KMS-11 (cell line): Measurements from ENCODE around the gene GOLGA8J.
"Not testable (repeated sequence)": the region's sequence is repeated elsewhere in the genome, so short reads cannot be mapped to it uniquely, and the experiment has no call there.

Source experiments
- H2AFZ ChIP-seq: fragments of 200-600 bp; sonication (generic); 2 replicates; pipeline ENCODE4 v1.6.1; 2016; ENCODE audit warnings: antibody characterized with exemption, mixed run types, low read depth
- H3K27ac ChIP-seq: fragments of 200-600 bp; sonication (generic); 2 replicates; pipeline ENCODE4 v1.6.1; 2016; ENCODE audit warnings: mild to moderate bottlenecking, mixed run types
- H3K27me3 ChIP-seq: fragments of 200-600 bp; sonication (generic); 2 replicates; pipeline ENCODE4 v1.6.1; 2017; ENCODE audit warnings: mild to moderate bottlenecking, low read depth, mixed run types, moderate library complexity; ENCODE audit not compliant: insufficient read depth
- H3K36me3 ChIP-seq: fragments of 200-600 bp; sonication (generic); 2 replicates; pipeline ENCODE4 v1.6.1; 2017; ENCODE audit warnings: mild to moderate bottlenecking, mixed run types; ENCODE audit not compliant: insufficient read depth
- H3K4me1 ChIP-seq: fragments of 200-600 bp; sonication (generic); 2 replicates; pipeline ENCODE4 v1.6.1; 2016; ENCODE audit warnings: mild to moderate bottlenecking, low read depth, mixed run types; ENCODE audit not compliant: poor library complexity, severe bottlenecking
- H3K4me2 ChIP-seq: fragments of 200-600 bp; sonication (generic); 2 replicates; pipeline ENCODE4 v1.7.0; 2016; ENCODE audit warnings: mild to moderate bottlenecking, mixed run types
- H3K4me3 ChIP-seq: fragments of 200-600 bp; sonication (generic); IDR thresholded peaks from 2 replicates; pipeline ENCODE4 v1.6.1; 2017; ENCODE audit warnings: low read depth, low read length, mixed read lengths; ENCODE audit not compliant: insufficient read depth
- H3K79me2 ChIP-seq: fragments of 200-600 bp; sonication (generic); 2 replicates; pipeline ENCODE4 v1.6.1; 2016; ENCODE audit warnings: low read depth, mixed run types; ENCODE audit not compliant: insufficient read depth
- H3K9ac ChIP-seq: fragments of 200-600 bp; sonication (generic); 2 replicates; pipeline ENCODE4 v1.6.1; 2016; ENCODE audit warnings: mild to moderate bottlenecking, mixed run types
- H4K20me1 ChIP-seq: fragments of 200-600 bp; sonication (generic); 2 replicates; pipeline ENCODE4 v1.6.1; 2016; ENCODE audit warnings: mild to moderate bottlenecking, mixed run types; ENCODE audit not compliant: insufficient read depth
- TF ChIP-seq, protein P1 (sequence below): fragments of 200-600 bp; sonication (generic); conservative IDR thresholded peaks from 2 replicates; pipeline ENCODE4 v1.6.1; 2017; ENCODE audit warnings: low read depth, mild to moderate bottlenecking, antibody characterized with exemption, low read length, moderate library complexity, mixed read lengths

GOLGA8J gene

DNA sequence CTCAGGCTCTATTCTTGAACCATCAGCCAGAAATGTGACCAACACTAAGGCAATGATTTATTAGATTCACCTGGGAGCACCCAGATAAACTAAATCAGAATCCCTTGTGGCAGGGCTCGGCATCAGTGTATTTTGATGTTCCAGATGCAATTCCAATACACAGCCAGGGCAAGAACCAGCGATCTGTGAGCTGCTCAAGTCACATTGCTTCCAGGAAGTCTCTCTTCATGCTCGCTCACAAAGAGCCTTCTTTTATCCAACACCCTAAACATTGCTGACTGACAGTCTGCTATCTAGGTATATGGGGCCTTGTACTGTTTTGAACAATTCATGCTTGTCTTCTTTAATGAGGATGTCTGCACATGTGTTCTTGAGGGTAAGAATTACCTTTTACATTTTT is 40.9 kb upstream of the GOLGA8J start:
- TF ChIP-seq, protein P1, sequence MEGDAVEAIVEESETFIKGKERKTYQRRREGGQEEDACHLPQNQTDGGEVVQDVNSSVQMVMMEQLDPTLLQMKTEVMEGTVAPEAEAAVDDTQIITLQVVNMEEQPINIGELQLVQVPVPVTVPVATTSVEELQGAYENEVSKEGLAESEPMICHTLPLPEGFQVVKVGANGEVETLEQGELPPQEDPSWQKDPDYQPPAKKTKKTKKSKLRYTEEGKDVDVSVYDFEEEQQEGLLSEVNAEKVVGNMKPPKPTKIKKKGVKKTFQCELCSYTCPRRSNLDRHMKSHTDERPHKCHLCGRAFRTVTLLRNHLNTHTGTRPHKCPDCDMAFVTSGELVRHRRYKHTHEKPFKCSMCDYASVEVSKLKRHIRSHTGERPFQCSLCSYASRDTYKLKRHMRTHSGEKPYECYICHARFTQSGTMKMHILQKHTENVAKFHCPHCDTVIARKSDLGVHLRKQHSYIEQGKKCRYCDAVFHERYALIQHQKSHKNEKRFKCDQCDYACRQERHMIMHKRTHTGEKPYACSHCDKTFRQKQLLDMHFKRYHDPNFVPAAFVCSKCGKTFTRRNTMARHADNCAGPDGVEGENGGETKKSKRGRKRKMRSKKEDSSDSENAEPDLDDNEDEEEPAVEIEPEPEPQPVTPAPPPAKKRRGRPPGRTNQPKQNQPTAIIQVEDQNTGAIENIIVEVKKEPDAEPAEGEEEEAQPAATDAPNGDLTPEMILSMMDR, result no peak
- Histone ChIP-seq H3K4me1 (no peaks in the 10 kb centered on the region), H3K4me3 (no peak overlapping the region), H3K27me3 (no peaks in the 10 kb centered on the region), H3K27ac (no peak overlapping the region), H2AFZ (no peak overlapping the region), H3K36me3 (no peaks in the 10 kb centered on the region), H3K4me2 (no peak overlapping the region), H4K20me1 (no peaks in the 10 kb centered on the region), H3K9ac (no peak overlapping the region), H3K79me2 (no peaks in the 10 kb centered on the region)

DNA sequence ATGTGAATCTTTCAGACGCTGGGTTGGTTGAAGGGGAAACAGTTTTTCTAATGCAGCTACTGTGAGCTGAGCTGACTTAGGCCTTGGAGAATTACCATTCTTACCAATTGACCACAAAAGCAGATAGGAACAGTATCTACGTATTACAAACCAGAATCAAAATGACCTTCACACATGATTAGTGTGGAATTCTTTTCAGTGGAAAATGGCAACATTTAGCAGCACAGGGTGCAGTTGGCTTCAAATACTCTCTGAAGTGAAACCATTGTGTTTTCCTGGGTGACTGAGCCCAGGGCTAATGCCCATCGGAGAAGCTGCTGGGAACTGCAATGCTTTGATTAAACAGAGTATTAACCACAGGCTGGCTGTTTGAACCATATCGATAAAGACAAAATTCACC is 40.2 kb upstream of the GOLGA8J start:
- H2AFZ ChIP-seq, result no peak overlapping the region

DNA sequence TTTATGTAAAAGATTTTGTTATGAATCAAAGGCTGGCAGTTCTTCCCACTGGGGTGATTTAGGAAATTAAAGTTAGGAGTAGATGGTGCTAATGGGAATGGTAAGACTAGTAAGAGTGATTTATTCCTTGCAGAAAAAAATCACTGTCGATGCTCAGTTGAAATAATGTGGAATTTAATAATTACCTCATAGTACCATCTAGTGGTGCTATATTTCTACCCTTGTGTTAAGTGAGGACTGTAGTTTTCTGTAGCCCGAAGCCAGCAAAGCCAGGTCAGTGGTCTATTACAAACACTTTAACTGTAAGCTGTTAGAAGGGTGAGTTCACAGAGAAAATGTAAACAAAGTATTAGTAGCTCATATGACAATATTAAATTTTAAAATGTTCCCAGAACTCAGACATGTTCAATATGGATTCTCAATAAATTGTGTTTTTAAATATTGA is 39.5 kb upstream of the GOLGA8J start:
- H3K4me3 ChIP-seq, result no peak overlapping the region
- no peaks in the 10 kb centered on the region for H3K36me3 ChIP-seq
- H3K79me2 ChIP-seq, result no peaks in the 10 kb centered on the region
- no peaks in the 10 kb centered on the region for H3K27me3 ChIP-seq
- H3K27ac ChIP-seq, result no peak overlapping the region
- TF ChIP-seq, protein P1, result no peak
- no peak overlapping the region for H3K4me2 ChIP-seq
- no peak overlapping the region for H3K9ac ChIP-seq
- no peak overlapping the region for H2AFZ ChIP-seq
- no peaks in the 10 kb centered on the region for H3K4me1 ChIP-seq
- H4K20me1 ChIP-seq, result no peaks in the 10 kb centered on the region

More for the DNA sequence above, 40.2 kb upstream of the GOLGA8J start:
- H3K9ac ChIP-seq, result no peak overlapping the region
- H3K4me2 ChIP-seq, result no peak overlapping the region
- no peaks in the 10 kb centered on the region for H4K20me1 ChIP-seq
- H3K36me3 ChIP-seq, result no peaks in the 10 kb centered on the region
- H3K4me1 ChIP-seq, result no peaks in the 10 kb centered on the region
- H3K79me2 ChIP-seq, result no peaks in the 10 kb centered on the region
- no peak overlapping the region for H3K27ac ChIP-seq
- no peak overlapping the region for H3K4me3 ChIP-seq
- TF ChIP-seq, protein P1, result no peak
- H3K27me3 ChIP-seq, result no peaks in the 10 kb centered on the region

DNA sequence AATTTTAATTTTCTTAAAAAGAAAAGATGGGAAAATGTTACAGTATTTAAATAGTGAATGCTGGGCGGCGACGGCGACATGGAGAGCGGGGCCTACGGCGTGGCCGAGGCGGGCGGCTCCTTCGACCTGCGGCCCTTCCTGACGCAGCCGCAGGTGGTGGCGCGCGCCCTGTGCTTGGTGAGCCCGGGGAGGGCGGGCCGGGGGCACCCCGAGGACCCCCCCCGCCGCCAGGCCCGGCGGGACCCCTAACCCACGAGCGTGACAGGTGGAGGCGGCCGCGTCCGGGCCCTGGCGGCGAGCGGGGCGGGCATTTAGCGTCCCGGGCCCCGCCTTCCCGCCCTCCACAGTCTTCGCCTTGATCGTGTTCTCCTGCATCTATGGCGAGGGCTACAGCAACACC is 38.4 kb upstream of the GOLGA8J start:
- H3K4me2 ChIP-seq, result no peak overlapping the region
- no peaks in the 10 kb centered on the region for H4K20me1 ChIP-seq
- H3K9ac ChIP-seq, result no peak overlapping the region
- TF ChIP-seq, protein P1, result no peak
- H2AFZ ChIP-seq, result no peak overlapping the region
- no peaks in the 10 kb centered on the region for H3K4me1 ChIP-seq
- H3K4me3 ChIP-seq, result no peak overlapping the region
- H3K27me3 ChIP-seq, result no peaks in the 10 kb centered on the region
- no peak overlapping the region for H3K27ac ChIP-seq
- H3K36me3 ChIP-seq, result no peaks in the 10 kb centered on the region
- H3K79me2 ChIP-seq, result no peaks in the 10 kb centered on the region

- not testable (repeated sequence) for H3K9ac ChIP-seq, H3K36me3 ChIP-seq, H3K79me2 ChIP-seq, H3K27ac ChIP-seq, H3K4me2 ChIP-seq, H4K20me1 ChIP-seq, H2AFZ ChIP-seq, H3K27me3 ChIP-seq, H3K4me1 ChIP-seq, H3K4me3 ChIP-seq
Observed at GRCh38 chr15:30044826-30045225, 37.9 kb upstream of the GOLGA8J start.

DNA sequence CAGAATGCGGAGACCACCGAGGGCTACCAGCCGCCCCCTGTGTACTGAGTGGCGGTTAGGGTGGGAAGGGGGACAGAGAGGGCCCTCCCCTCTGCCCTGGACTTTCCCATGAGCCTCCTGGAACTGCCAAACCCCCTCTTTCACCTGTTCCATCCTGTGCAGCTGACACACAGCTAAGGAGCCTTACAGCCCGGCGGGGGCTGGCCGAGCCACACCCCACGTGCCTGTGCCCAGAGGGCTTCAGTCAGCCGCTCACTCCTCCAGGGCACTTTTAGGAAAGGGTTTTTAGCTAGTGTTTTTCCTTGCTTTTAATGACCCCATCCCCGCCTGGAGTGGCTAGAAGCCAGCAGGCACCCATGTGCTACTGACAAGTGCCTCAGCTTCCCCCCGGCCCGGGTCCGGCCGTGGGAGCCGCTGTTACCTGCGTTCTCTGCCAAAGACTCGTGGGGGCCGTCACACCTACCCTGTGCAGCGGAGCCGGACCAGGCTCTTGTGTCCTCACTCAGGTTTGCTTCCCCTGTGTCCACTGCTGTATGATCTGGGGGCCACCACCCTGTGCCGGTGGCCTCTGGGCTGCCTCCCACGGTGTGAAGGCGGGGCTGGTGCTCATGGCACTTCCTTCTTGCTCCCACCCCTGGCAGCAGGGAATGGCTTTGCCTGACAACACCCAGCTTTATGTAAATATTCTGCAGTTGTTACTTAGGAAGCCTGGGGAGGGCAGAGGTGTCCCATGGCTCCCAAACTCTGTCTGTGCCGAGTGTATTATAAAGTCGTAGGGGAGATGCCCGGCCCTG is 37.3 kb upstream of the GOLGA8J start:
- H3K27ac ChIP-seq, H3K36me3 ChIP-seq, H3K4me2 ChIP-seq, H3K79me2 ChIP-seq, H3K9ac ChIP-seq, H3K27me3 ChIP-seq, H4K20me1 ChIP-seq, H3K4me3 ChIP-seq, H2AFZ ChIP-seq, H3K4me1 ChIP-seq: not testable (repeated sequence)
